T-helper 2 cell treated with Interferon-gamma antibody and Interleukin-4, amounts not matched to agents 100 ng/mL and 5 ng/mL, for 36 hours (primary cell): ENCODE results near the gene PLK2. TPM values are rescaled to one million over a fixed set of nuclear protein-coding genes. Genes with fewer than 3 reads are reported as not detected.

Source experiments
- intact Hi-C: fragments of 100-400 bp; cut with micrococcal nuclease; formaldehyde crosslinking; loops from one replicate; pipeline ENCODE4 v1.15.1; 2023
- total RNA-seq: library from RNA; stranded (reverse); gene quantifications from 2 replicates; pipeline ENCODE4 v1.2.3, GENCODE V29; 2022

PLK2 gene
- 2.4 and 2.7 TPM in 2 replicates for total RNA-seq

- intact Hi-C loops: loop anchor here (1.0 to 2.0 kb wide), 6 partner anchors 681 to 1549 kb away; no protein-coding TSS in a partner anchor
These were observed at the start of gene PLK2 for GRCh38 chr5:58460002-58460731. TSS of gene PLK2 (minus strand) at chr5:58460086. CDS start at chr5:58459959, 127 bp downstream.

DNA sequence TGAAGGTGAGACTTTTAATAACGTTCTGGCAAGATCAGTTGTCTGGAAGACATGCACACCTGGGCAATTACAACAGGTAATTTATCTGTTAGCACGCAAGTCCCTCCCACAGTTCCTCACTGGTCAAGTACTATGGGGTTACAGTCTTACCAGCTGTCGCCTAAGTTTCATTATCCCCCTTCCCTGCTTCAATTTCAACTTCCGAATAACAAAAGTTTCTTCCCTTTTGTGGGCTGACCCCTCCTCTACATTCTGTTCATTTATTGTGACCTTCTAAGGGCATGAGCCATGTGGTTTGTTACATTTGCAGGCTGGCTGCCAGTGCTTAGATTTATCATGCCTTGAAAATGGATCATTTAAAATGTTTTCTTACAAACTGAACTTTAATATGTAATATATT is 47.8 kb upstream of the PLK2 start:
- intact Hi-C loops: no loop called here

DNA sequence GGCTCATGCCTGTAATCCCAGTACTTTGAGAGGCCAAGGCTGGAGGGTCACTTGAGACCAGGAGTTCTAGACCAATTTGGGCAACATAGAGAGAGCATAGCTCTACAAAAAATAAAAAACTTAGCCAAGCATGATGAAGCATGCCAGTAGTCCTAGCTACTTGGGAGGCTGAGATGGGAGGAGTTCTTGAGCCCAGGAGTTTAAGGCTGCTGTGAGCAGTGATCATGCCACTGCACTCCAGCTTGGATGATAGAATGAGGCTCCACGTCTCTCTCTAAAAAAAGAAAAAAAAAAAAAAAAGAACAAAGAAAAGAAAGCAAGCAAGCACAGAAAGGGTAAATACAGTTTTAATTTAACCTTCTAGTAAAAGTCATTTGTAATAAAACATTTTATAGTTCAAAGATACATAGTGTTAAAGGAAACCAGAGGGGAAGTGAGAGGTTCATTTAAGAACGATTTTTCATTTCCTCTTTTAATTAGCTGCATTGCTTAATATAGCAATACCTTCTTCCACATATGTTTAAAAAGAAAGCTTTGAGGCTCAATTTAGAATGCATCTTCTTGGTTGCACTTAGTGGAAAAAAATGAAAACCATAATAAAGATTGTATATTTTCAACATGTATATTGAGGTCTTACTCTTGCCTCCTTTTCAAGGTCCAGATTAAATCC is 46.2 kb upstream of the PLK2 start:
- intact Hi-C loops: no loop called here

GRCh38 chr5:58505502-58505901 is 45.6 kb upstream of the PLK2 start:
- intact Hi-C loops: no loop called here

DNA sequence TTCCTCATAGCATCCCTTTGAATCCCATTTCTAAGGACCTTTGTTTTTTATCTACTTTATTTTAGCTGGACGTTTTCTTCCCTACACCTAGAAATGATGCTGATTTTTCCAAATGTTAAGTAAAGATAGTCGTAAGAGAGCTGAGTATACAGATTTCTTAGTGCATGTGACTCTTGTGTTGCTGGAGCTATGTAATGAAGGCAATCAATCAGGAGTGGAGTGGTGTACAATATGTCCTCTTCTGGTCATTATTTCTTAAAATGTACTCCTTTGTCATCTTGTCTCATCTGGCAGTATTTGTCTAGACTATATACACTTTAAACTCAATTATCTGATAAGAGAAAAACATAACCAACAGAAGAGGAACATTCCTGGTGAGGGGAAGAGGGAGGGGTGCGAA is 44.9 kb upstream of the PLK2 start:
- intact Hi-C loops: no loop called here

- intact Hi-C loops: no loop called here
These were observed 43.6 kb upstream of the PLK2 start for GRCh38 chr5:58503390-58504046.

- intact Hi-C loops: no loop called here
These were observed 42.0 kb upstream of the PLK2 start for GRCh38 chr5:58501778-58502417.

DNA sequence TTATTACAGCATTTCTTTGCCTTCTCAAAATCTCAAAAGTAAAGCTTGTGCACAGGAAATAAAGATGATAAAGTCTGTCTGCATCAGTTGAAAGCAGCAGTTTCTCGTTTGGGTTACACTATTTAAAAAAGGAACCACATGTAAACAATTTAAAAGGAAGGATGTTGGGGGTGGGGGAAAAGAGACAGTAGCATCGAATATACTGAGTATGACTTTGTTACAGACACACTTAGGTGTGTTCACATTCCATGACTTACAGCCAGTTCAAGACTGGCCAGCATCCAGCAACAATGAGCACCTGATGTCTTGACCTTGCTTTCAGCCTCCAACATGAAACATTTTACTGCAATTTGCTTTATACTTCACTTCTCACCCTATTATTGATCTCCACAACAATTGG is 40.1 kb upstream of the PLK2 start:
- intact Hi-C loops: no loop called here

- intact Hi-C loops: no loop called here
These were observed 39.3 kb upstream of the PLK2 start for GRCh38 chr5:58499231-58499630.

GRCh38 chr5:58498340-58498942 is 38.6 kb upstream of the PLK2 start:
- intact Hi-C loops: no loop called here

DNA sequence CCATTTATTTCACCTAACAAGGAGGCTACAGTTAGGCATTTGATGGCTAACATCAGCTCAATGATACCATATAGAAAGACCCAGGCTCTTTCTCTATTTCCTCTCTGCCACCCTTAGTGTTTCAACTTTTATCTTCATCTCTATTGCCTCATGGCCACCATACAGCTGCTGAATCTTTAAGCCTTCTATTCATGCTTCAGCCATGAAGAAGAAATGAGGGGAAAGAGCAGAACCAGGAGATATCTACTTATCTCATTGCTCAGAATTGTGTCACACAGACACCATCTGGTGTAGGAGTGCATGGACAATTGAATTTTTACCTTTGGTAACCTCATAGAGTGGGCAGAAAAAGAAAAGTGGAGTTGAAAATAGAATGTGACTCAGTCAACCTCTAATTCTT is 38.0 kb upstream of the PLK2 start:
- intact Hi-C loops: no loop called here

GRCh38 chr5:58497386-58497785 is 37.5 kb upstream of the PLK2 start:
- intact Hi-C loops: no loop called here

DNA sequence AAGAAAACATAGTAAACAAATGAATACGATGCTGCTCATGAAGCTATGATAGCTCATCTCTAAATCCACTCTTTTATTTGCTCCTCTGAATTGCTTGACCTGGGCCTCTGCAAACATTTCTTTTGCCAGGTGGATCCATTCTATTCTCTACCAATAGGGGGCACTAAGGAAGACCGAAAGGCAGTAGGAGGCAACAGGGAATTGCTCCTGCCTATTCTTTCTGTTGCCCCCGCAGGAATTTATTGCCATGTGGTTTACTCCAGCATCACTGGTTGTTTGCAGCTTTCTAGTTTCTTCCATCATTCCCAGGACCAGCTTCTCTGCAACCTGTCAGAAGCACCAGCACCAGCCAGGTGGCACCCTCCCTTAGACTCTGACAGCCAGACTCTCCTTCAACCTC is 36.6 kb upstream of the PLK2 start:
- intact Hi-C loops: no loop called here

DNA sequence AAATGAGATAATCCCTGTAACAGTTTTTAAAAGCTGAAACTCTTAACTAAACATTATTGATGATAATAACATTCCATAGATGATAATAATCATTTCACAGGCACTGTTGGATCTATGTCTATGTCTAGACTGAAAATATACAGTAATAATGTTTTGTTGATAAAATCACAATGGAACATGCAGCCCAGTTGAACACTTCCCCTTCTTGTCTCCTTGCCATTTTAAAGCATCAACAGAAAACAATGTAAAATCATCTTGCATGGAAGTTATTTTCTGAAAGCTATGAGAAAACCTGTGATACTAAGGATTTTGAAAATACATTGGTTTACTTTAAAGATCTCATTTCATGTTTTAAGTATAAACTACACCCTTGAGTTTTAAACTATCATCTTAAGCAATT is 33.3 kb upstream of the PLK2 start:
- intact Hi-C loops: no loop called here

DNA sequence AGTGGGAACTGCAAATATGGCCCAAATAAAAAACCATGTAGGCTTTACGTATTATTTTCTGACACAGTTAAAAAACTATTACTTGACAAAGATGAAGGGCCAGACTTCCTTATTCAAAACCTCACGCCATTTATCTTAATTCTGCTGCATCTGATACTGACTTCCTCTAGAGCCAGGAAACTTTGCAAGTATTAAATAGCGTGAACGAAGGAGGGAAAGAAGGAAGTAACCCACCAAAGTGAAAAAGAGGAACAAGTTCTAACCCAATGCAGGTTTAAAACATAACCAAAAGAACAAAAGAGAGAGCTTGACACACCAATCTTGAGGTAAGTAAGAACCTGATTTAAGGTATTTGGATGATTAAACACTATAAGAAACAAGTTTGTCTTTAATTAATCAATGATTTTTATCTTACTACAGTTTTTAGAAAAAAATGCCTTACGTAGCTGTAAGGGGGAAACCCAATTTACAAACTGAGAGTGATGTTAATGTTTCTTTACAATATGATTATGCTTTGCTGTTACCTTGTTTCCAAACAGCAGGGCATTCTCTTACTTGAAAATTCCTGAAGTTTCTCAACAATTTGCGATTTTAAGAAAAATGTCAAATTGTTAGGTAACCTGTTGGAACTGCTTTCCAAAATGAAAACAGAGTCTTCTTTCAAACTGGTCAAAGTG is 31.5 kb upstream of the PLK2 start, which contains the start of gene GAPT:
TSS of gene GAPT (plus strand) at position 220 of the 677 bp plus-strand sequence. CDS start 3,102 bp downstream, outside the sequence.
- intact Hi-C loops: no loop called here

DNA sequence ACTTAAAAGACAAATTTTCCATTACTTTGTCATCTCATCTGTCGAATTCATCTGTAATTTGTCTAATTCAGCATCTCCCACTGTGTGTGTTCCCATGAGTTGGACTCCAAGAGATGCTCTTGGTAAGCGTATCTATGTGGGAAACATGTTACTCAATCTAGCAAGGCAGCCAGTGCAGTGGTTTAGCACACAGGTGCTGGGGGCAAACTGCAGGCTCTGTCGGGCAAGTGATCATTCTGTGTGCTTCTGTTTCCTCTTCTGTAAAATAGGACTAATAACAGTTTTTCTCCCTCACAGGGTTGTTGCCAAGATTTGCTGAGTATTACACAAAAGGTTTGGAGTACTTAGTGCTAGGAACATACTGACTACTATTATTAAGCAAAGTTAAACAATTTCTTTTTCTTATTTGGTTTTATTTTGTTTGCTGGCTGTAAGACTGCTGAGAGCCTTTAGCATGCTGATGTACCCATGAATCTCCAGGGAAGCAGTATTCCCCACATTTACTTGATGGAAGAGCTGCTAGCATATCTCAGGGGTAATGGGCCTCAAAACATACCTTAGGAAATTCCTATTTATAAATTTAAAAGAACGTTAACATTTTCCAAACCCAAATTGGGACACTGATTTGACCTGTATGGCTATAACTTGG is 30.6 kb upstream of the PLK2 start:
- intact Hi-C loops: no loop called here

DNA sequence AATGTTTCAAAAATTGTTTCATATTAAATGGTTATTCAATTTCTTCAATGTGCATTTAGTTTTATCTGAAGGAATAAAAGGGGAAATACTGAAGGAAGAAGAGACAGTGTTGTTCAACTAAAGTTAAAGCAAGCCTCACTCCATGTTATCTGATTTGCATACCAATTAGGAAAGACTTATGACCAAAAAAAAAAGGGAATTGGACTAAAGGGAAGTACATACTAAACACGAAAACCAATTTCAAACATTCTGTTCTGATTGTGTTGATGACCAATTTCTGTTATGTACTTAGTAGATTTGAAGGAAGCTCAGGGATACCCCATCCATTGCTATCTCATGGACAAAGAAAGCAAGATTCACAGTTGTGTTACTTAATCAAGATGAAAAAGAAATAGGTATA is 26.4 kb upstream of the PLK2 start:
- intact Hi-C loops: no loop called here

DNA sequence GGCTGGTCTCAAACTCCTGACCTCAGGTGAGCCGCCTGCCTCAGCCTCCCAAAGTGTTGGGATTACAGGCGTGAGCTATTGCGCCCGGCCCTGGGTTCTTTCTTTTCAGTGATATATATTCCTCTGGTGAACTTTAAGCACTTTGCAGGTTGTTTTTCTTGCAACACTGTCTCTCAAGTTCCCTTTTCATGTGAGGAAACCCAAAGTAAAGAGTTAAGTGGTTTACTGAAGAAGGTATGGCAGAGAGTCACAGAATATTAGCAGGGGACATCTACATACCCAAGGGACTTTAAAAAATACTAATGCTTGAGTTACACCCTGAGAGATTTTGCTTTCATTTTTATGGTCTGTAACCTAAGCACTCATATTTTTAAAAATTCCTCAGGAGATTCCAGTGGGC is 24.6 kb upstream of the PLK2 start:
- intact Hi-C loops: no loop called here

- intact Hi-C loops: no loop called here
These were observed 22.6 kb upstream of the PLK2 start for GRCh38 chr5:58482536-58482935.

DNA sequence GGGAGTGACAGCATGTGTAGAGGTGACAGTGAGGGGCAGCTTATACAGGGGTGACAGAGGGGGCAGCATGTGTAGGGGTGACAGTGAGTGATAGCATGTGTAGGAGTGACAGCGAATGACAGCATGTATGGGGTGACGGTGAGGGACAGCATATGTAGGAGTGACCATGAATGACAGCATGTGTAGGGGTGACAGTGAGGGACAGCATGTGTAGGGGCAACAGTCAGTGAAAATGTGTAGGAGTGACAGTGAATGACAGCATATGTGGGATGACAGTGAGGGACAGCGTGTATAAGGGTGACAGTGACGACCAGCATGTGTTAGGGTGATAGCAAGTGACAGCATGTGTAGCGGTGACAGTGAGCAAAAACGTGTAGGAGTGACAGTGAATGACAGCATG is 21.9 kb upstream of the PLK2 start:
- intact Hi-C loops: no loop called here
